ENCODE data around the gene TFCP2. TPM values are rescaled to one million over a fixed set of nuclear protein-coding genes. Genes with fewer than 3 reads are reported as not detected.

TFCP2 gene
- total RNA-seq, 2 donors from 2014 or later = 44.1 to 47.2 TPM

GRCh38 chr12:51210690-51211395 lies 37.9 kb upstream of the TFCP2 start:
- 74 to 79% methylated on average over 2 of the region's 2 CpGs for WGBS, 2 experiments (ENCODE audit: insufficient coverage in 1 of 2, insufficient read length in 1 of 2)
- H3K36me3 Mint-ChIP-seq (ENCODE audit: low read depth) = peaks cover 9% of the 10 kb centered on the region
- no peak overlapping the region for H3K4me3 Mint-ChIP-seq
- no peaks in the 10 kb centered on the region for H3K4me1 Mint-ChIP-seq
- no peaks in the 10 kb centered on the region for H3K27me3 Mint-ChIP-seq (ENCODE audit: insufficient read depth)
- H3K27ac Mint-ChIP-seq = no peak overlapping the region
- Histone ChIP-seq H3K4me3 (ENCODE audit: low read length) (no peak overlapping the region), H3K27me3 (ENCODE audit: control insufficient read depth, insufficient read depth, low read length, poor library complexity, severe bottlenecking) (no peaks in the 10 kb centered on the region), H3K4me1 (ENCODE audit: control insufficient read depth, insufficient read depth, low read length) (no peaks in the 10 kb centered on the region), H3K9me3 (ENCODE audit: control insufficient read depth, low read length) (no peaks in the 10 kb centered on the region), H3K27ac (ENCODE audit: low read depth, low read length) (no peak overlapping the region), H3K9ac (ENCODE audit: extremely low read depth, low read length, poor library complexity, severe bottlenecking) (no peak overlapping the region), H3K36me3 (ENCODE audit: control insufficient read depth, insufficient read depth, low read length) (no peaks in the 10 kb centered on the region)
- no peaks in the 10 kb centered on the region for H3K9me3 Mint-ChIP-seq
- DNase-seq = no peak
- TF ChIP-seq CTCF (conservative IDR thresholded peaks at IDR 0.05) = no peak

- H3K36me3 Mint-ChIP-seq (ENCODE audit: low read depth) = peaks cover 10% of the 10 kb centered on the region
- H3K9me3 Mint-ChIP-seq = no peaks in the 10 kb centered on the region
- H3K4me1 Mint-ChIP-seq = no peaks in the 10 kb centered on the region
- Histone ChIP-seq H3K4me3 (ENCODE audit: low read length) (no peak overlapping the region), H3K36me3 (ENCODE audit: control insufficient read depth, insufficient read depth, low read length) (no peaks in the 10 kb centered on the region), H3K27ac (ENCODE audit: low read depth, low read length) (no peak overlapping the region), H3K4me1 (ENCODE audit: control insufficient read depth, insufficient read depth, low read length) (no peaks in the 10 kb centered on the region), H3K27me3 (ENCODE audit: control insufficient read depth, insufficient read depth, low read length, poor library complexity, severe bottlenecking) (no peaks in the 10 kb centered on the region), H3K9me3 (ENCODE audit: control insufficient read depth, low read length) (no peaks in the 10 kb centered on the region), H3K9ac (ENCODE audit: extremely low read depth, low read length, poor library complexity, severe bottlenecking) (no peak overlapping the region)
- no peak for TF ChIP-seq CTCF (conservative IDR thresholded peaks at IDR 0.05)
- H3K4me3 Mint-ChIP-seq = no peak overlapping the region
- no peak for DNase-seq
- no peaks in the 10 kb centered on the region for H3K27me3 Mint-ChIP-seq (ENCODE audit: insufficient read depth)
- 83% methylated on average over 2 of the region's 2 CpGs; no CpG with 5 or more reads in 1 of the 2 experiments for WGBS, 2 experiments (ENCODE audit: insufficient coverage in 1 of 2, insufficient read length in 1 of 2)
- H3K27ac Mint-ChIP-seq = no peak overlapping the region
Measured at GRCh38 chr12:51209259-51209658, 36.3 kb upstream of the TFCP2 start.

- H3K27ac ChIP-seq (ENCODE audit: low read depth, low read length) = no peak overlapping the region
- no peaks in the 10 kb centered on the region for H3K27me3 ChIP-seq (ENCODE audit: control insufficient read depth, insufficient read depth, low read length, poor library complexity, severe bottlenecking)
- H3K9ac ChIP-seq (ENCODE audit: extremely low read depth, low read length, poor library complexity, severe bottlenecking) = no peak overlapping the region
- H3K36me3 ChIP-seq (ENCODE audit: control insufficient read depth, insufficient read depth, low read length) = no peaks in the 10 kb centered on the region
- no peaks in the 10 kb centered on the region for H3K9me3 ChIP-seq (ENCODE audit: control insufficient read depth, low read length)
- H3K4me3 ChIP-seq (ENCODE audit: low read length) = no peak overlapping the region
- Mint-ChIP-seq H3K4me3 (no peak overlapping the region), H3K27ac (no peak overlapping the region), H3K36me3 (ENCODE audit: low read depth) (peaks cover 13% of the 10 kb centered on the region), H3K9me3 (no peaks in the 10 kb centered on the region), H3K27me3 (ENCODE audit: insufficient read depth) (no peaks in the 10 kb centered on the region), H3K4me1 (no peaks in the 10 kb centered on the region)
- H3K4me1 ChIP-seq (ENCODE audit: control insufficient read depth, insufficient read depth, low read length) = no peaks in the 10 kb centered on the region
- DNase-seq = no peak
- no peak for TF ChIP-seq CTCF (conservative IDR thresholded peaks at IDR 0.05)
- WGBS, 2 experiments (ENCODE audit: insufficient coverage in 1 of 2, insufficient read length in 1 of 2) = 92 to 94% methylated on average over 4 to 7 of the region's 7 CpGs
Measured at GRCh38 chr12:51208016-51208660, 35.2 kb upstream of the TFCP2 start.

Data from endodermal cell (in vitro differentiated cells).